Right kidney (tissue), 1 donor: ENCODE measurements around the gene ITGB1.
"Not testable (repeated sequence)": the region's sequence is repeated elsewhere in the genome, so short reads cannot be mapped to it uniquely, and the experiment has no call there.

Experiments used
- DNase-seq: peaks from one replicate; pipeline ENCODE4 v3.0.0-alpha.2; 2016

Gene ITGB1

GRCh38 chr10:32937911-32938424 lies 20.1 kb downstream of the ITGB1 start:
- no peak for DNase-seq

GRCh38 chr10:32932225-32932729 lies 25.8 kb downstream of the ITGB1 start:
- DNase-seq: no peak

DNA sequence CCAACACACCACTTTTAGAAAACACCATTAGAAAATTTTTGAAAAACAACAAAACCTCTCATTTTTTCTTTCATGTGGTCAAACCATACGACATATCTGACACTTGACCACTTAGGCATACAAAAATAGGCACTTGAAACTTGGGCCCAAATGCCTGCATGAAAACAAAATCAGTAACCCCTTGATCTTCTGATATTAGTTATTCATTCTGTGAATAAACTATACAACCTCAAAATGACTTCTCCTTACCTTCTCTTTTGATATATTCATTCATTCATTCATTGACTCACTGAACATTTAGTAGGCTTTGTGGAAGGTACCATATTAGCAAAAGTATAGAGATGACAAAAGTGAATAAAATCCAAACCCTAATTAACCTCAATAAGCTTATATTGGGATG lies 26.4 kb downstream of the ITGB1 start:
- DNase-seq: no peak

DNA sequence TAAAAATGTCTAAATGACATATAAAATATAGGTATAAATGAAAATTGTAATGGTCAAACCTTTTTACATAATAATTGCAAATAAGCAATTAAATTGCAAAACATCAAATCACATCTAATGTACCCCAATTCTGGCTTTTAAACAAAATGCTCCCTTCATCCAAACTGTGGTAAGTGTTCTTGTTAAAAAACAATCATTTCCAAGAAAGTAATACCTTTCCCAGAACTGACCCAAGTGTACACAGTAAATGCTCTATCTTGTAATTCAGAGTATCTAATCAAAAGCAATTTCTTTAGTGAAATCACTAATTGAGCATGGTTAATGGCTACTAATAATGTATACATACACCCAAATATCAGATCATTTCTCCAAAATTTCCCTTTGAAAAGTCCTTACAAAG lies 28.0 kb downstream of the ITGB1 start:
- DNase-seq: no peak

DNA sequence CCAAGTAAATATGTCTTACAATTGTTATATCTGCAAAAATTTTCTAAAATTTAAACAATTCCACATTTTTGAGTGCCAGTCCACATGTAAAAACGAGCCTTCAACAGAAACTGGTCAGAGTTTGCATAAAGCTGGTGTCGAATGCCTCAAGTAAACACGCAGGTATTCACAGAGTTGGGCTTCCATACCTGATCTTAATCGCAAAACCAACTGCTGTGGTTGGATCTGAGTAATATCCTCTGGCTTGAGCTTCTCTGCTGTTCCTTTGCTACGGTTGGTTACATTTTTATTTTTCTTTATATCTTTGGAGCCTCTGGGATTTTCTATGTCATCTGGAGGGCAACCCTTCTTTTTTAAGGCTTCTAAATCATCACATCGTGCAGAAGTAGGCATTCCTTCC lies 28.4 kb downstream of the ITGB1 start:
- no peak for DNase-seq

- DNase-seq: no peak
Observed at GRCh38 chr10:32927750-32928149, 30.3 kb downstream of the ITGB1 start.

- DNase-seq: no peak
Observed at GRCh38 chr10:32923849-32924248, 34.2 kb downstream of the ITGB1 start.

- DNase-seq: no peak
Observed at GRCh38 chr10:32923134-32923533, 34.9 kb downstream of the ITGB1 start.

DNA sequence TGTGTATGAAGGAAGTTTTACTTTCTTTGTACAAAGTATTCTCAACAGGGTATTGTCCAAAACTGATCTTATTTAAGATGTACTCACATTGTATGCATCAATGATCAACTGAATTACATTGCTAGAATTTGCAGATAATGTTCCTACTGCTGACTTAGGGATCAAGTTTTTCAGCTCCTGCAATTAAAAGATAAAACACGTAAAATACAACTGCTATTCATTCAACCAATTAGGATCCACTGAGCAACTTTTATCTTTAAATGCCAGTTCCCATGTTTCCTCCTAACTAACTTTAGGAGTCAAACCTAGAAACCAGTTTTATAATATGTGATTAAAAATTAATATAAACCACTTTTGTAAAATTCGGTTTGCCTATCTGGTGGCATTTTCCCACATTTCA lies 35.9 kb downstream of the ITGB1 start:
- DNase-seq: no peak

DNA sequence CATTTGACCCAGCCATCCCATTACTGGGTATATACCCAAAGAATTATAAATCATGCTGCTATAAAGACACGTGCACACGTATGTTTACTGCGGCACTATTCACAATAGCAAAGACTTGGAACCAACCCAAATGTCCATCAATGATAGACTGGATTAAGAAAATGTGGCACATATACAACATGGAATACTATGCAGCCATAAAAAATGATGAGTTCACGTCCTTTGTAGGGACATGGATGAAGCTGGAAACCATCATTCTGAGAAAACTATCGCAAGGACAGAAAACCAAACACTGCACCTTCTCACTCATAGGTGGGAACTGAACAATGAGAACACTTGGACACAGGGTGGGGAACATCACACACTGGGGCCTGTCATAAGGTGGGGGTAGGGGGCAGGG lies 40.2 kb downstream of the ITGB1 start:
- not testable (repeated sequence) for DNase-seq

DNA sequence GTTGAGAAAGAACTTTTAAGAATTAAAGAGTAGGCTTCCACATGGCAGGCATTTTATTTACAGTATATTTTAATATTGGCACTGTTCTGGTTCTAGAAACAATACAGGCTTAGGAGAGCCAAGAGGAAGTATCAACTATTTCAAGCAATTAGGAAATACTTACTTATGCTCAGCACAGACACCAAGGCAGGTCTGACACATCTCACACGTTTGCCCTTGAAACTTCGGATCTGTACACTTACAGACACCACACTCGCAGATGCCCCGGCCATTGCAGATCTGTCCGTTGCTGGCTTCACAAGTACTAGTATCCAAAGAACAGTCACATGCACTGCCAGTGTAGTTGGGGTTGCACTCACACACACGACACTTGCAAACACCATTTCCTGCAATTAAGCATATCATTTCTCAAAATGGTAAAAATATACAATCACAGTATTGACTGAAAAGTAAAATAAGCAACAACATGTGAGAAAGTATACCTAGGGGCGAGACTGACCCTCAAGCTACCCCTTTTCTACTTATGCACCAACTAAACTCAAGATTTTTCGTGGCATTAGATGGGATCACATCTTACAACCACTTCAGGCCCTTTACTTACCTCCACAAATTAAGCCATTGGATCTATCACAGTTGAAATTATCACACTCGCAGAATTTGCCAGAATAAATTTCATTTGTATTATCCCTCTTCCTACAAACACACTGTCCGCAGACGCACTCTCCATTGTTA lies 46.6 kb downstream of the ITGB1 start:
- no peak for DNase-seq

GRCh38 chr10:32909970-32910369 lies 48.1 kb downstream of the ITGB1 start:
- DNase-seq: not testable (repeated sequence)

GRCh38 chr10:32909456-32909855 lies 48.6 kb downstream of the ITGB1 start:
- DNase-seq: no peak

GRCh38 chr10:32906595-32906994 lies 51.4 kb downstream of the ITGB1 start:
- no peak for DNase-seq

DNA sequence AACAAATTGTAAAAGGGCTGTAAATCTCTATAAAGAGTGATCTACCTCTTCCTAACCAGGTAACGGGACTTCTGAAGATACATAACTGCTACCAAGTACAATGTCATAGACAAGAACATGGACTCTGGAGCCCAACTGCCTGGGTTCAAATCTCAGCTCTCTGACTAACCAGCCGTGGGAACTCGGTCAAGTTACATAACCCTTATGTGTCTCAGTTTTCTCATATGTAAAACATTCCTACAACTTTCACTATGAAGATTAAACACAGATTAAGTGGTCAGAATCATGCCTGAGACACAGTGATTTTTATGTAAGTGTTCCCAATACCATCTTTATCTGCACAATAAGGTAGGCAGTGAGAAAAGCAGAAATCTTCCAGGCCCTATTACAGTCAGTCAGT lies 52.6 kb downstream of the ITGB1 start:
- no peak for DNase-seq

DNA sequence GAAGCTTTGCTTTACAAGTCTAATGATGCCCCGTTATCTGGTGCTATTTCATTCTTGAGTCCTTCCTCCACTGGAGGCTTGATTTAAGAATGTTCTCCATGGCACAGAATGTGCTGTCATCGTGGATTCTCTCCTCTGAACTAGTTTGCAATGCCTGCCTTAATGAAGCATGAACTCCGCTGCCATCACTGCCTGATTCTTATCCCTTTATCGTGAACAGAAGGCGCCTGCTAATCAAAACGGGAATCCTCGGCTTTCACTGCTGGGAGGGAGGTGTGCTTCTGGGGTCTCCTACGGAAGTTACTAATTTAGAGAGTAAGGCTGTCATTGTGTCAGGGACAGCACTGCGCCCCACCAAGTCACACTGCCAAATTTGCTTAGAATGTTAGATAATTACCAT lies 56.2 kb downstream of the ITGB1 start:
- no peak for DNase-seq

GRCh38 chr10:32895200-32895968 lies 62.6 kb downstream of the ITGB1 start:
- not testable (repeated sequence) for DNase-seq

DNA sequence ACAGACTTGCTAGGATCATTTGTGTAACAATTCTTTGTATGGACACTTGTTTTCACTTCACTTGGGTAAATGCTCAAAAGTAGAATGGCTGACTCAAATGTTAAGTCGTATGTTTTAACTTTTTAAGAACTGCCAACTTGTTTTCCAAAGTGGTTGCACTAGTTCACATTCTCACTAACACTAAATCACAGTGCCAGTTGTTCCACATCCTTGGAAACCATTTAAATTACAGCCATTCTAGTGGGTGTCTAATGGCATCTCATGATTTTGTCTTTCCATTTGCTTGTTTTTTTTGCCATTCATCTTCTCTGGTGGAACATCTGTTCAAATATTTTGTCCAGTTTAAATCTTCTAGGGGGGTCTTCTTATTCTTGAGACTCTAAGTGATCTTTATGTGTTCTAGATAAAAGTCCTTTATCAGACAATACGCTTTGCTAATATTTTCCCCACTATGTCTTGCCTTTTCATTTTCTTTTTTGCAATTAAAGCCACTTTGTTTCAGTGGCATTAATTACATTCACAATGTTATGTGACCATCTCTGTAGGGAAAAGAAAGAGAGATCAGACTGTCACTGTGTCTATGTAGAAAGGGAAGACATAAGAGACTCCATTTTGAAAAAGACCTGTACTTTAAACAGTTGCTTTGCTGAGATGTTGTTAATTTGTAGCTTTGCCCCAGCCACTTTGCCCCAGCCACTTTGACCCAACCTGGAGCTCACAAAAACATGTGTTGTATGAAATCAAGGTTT lies 63.9 kb downstream of the ITGB1 start:
- DNase-seq: no peak

GRCh38 chr10:32893434-32893833 lies 64.6 kb downstream of the ITGB1 start:
- DNase-seq: no peak

GRCh38 chr10:32891261-32891660 lies 66.8 kb downstream of the ITGB1 start:
- DNase-seq: no peak

DNA sequence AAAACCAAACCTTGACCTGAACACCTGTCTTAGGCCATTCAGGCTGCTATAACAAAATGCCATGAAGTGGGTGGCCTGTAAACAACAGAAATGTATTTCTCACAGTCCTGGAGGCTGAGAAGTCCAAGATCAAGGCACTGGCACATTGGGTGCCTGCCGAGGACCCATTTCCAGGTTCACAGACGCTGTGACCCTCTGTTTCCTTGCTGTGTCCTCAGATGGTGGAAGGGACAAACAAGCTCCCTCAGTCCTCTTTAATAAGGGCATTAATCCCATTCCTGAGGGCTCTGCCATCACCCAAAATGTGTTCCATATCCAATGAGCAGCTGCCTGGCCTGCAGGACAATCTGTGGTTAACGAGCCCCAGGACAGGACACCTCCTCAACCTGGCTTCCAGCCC lies 67.6 kb downstream of the ITGB1 start:
- no peak for DNase-seq

GRCh38 chr10:32889631-32890212 lies 68.3 kb downstream of the ITGB1 start:
- no peak for DNase-seq
